Measurements from ENCODE around the gene LAMB4. TPM values are rescaled to one million over a fixed set of nuclear protein-coding genes. Genes with fewer than 3 reads are reported as not detected.

The LAMB4 gene, protein sequence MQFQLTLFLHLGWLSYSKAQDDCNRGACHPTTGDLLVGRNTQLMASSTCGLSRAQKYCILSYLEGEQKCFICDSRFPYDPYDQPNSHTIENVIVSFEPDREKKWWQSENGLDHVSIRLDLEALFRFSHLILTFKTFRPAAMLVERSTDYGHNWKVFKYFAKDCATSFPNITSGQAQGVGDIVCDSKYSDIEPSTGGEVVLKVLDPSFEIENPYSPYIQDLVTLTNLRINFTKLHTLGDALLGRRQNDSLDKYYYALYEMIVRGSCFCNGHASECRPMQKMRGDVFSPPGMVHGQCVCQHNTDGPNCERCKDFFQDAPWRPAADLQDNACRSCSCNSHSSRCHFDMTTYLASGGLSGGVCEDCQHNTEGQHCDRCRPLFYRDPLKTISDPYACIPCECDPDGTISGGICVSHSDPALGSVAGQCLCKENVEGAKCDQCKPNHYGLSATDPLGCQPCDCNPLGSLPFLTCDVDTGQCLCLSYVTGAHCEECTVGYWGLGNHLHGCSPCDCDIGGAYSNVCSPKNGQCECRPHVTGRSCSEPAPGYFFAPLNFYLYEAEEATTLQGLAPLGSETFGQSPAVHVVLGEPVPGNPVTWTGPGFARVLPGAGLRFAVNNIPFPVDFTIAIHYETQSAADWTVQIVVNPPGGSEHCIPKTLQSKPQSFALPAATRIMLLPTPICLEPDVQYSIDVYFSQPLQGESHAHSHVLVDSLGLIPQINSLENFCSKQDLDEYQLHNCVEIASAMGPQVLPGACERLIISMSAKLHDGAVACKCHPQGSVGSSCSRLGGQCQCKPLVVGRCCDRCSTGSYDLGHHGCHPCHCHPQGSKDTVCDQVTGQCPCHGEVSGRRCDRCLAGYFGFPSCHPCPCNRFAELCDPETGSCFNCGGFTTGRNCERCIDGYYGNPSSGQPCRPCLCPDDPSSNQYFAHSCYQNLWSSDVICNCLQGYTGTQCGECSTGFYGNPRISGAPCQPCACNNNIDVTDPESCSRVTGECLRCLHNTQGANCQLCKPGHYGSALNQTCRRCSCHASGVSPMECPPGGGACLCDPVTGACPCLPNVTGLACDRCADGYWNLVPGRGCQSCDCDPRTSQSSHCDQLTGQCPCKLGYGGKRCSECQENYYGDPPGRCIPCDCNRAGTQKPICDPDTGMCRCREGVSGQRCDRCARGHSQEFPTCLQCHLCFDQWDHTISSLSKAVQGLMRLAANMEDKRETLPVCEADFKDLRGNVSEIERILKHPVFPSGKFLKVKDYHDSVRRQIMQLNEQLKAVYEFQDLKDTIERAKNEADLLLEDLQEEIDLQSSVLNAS (N-terminal part only)
- polyA plus RNA-seq = 1 to 10 TPM in 1 of 4 donors, under 1 TPM in 3; 0.12 to 3.5 (median 0.51) TPM
- long read RNA-seq, donor 1 = 0 reads
- long read RNA-seq, donor 2 = 0 reads
- long read RNA-seq, donor 3 = 0 reads
- long read RNA-seq, donor 4 = 0 reads
- long read RNA-seq, donor 5 = 0 reads
- long read RNA-seq, donor 6 = 0 reads
- long read RNA-seq, donor 7 = 0 reads
- long read RNA-seq, donor 8 = 0 reads
- long read RNA-seq, donor 9 = 0 reads
- long read RNA-seq, donor 10 = 0 reads

DNA sequence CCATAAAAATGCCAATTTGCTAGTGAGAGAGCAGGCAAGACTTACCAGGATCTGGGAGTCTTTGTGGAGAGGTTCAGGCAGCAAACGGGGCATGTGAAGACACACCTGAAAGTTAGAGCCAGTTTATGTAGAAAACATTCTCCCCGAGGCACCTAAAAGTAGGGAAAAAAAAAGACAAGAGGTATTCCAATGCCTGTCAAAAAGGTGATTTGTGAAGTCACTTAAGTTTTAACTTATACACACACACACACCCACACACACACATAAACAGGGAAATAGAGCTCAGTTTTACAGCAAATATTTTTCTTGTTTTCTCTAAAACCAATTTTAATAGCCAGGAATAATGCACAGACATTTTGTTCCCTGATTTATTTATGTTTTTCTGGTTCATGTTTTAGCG, at the start of gene LAMB4:
LAMB4 (minus strand) TSS at position 101 of the 400 bp plus-strand sequence. CDS start 7,197 bp downstream, outside the sequence.
- no peaks in the 10 kb centered on the region for H3K36me3 ChIP-seq (ENCODE audit: control insufficient read depth in 3 of 3, insufficient read depth in 2 of 3, low read depth in 1 of 3, low read length in 3 of 3)
- DNase-seq (no peak), FAIRE-seq (no peak)
- H3K27ac ChIP-seq (ENCODE audit: low read depth in 1 of 3, low read length in 2 of 3) = no peak within 1 kb of the TSS
- no peaks in the 10 kb centered on the region for H3K9me3 ChIP-seq (ENCODE audit: control insufficient read depth in 2 of 2, insufficient read depth in 1 of 2, low read depth in 1 of 2, low read length in 1 of 2)
- 85 to 93% (median 89%) methylated on average over 3 of the region's 3 CpGs for WGBS, 3 donors
- no peaks in the 10 kb centered on the region for H3K27me3 ChIP-seq (ENCODE audit: control insufficient read depth in 3 of 3, insufficient read depth in 3 of 3, low read length in 3 of 3)
- no peak within 1 kb of the TSS for H3K4me3 ChIP-seq (ENCODE audit: low read depth in 1 of 3, low read length in 3 of 3)
- H3K4me1 ChIP-seq (ENCODE audit: control insufficient read depth in 3 of 3, insufficient read depth in 2 of 3, low read depth in 1 of 3, low read length in 2 of 3) = peaks cover 0 to 8% (median 0%) of the 10 kb centered on the region in 3 donors

DNA sequence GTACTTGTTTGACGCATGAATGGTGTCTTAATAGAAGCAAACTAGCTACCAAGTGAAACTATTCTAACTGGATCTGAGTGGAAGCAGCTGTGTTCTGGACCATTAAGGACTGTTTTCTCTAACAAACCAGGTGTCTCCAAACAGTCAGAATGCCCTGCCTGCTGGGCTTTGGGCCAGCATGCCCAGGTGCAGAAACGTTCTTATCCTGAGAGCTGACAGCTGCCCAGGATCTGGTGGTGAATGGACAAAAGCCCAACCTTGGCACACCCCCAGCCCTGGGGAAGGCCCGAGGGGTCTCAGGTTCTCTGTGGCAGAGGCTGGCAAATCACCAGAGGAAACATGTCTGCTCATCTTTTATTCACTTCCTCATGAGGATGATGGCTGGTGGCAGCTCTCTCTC, 48.2 kb upstream of the LAMB4 start:
- no peak overlapping the region for H3K4me3 ChIP-seq (ENCODE audit: low read depth in 1 of 3, low read length in 3 of 3)
- DNase-seq = peak in 1 of 2 donors; percentile 31
- 14 to 39% (median 30%) methylated on average over 3 of the region's 3 CpGs for WGBS, 3 donors
- H3K27ac ChIP-seq (ENCODE audit: low read depth in 1 of 3, low read length in 2 of 3) = no peak overlapping the region
- no peaks in the 10 kb centered on the region for H3K27me3 ChIP-seq (ENCODE audit: control insufficient read depth in 3 of 3, insufficient read depth in 3 of 3, low read length in 3 of 3)
- H3K4me1 ChIP-seq (ENCODE audit: control insufficient read depth in 3 of 3, insufficient read depth in 2 of 3, low read depth in 1 of 3, low read length in 2 of 3) = no peaks in the 10 kb centered on the region
- no peaks in the 10 kb centered on the region for H3K9me3 ChIP-seq (ENCODE audit: control insufficient read depth in 2 of 2, insufficient read depth in 1 of 2, low read depth in 1 of 2, low read length in 1 of 2)
- H3K36me3 ChIP-seq (ENCODE audit: control insufficient read depth in 3 of 3, insufficient read depth in 2 of 3, low read depth in 1 of 3, low read length in 3 of 3) = peaks cover 0 to 5% (median 0%) of the 10 kb centered on the region in 3 donors
- FAIRE-seq = no peak

DNA sequence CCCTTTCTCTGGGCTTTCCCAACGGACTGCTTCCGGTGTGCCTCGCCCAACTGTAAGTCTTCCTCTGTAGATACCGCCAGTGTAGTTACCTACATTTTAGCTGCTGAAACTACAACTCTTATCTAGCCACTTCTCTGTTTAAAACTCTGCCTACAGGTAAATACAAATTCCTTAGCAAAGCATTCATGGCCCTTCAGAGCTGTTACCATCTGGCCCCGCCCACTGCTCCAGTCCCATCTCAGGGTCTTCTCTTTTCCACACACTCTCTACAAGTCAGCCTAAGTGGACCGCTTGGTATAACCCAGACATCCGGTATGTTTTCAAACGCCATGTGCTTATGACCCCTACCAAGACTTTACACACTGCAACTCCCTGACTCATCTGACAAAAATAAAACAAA, 41.0 kb upstream of the LAMB4 start:
- H3K27me3 ChIP-seq (ENCODE audit: control insufficient read depth in 3 of 3, insufficient read depth in 3 of 3, low read length in 3 of 3) = no peaks in the 10 kb centered on the region
- no peaks in the 10 kb centered on the region for H3K36me3 ChIP-seq (ENCODE audit: control insufficient read depth in 3 of 3, insufficient read depth in 2 of 3, low read depth in 1 of 3, low read length in 3 of 3)
- no peak for FAIRE-seq
- no peak for DNase-seq
- H3K4me1 ChIP-seq (ENCODE audit: control insufficient read depth in 3 of 3, insufficient read depth in 2 of 3, low read depth in 1 of 3, low read length in 2 of 3) = no peaks in the 10 kb centered on the region
- WGBS, 3 donors = 91 to 96% (median 94%) methylated on average over 8 of the region's 8 CpGs
- H3K4me3 ChIP-seq (ENCODE audit: low read depth in 1 of 3, low read length in 3 of 3) = no peak overlapping the region
- H3K27ac ChIP-seq (ENCODE audit: low read depth in 1 of 3, low read length in 2 of 3) = no peak overlapping the region
- H3K9me3 ChIP-seq (ENCODE audit: control insufficient read depth in 2 of 2, insufficient read depth in 1 of 2, low read depth in 1 of 2, low read length in 1 of 2) = no peaks in the 10 kb centered on the region

DNA sequence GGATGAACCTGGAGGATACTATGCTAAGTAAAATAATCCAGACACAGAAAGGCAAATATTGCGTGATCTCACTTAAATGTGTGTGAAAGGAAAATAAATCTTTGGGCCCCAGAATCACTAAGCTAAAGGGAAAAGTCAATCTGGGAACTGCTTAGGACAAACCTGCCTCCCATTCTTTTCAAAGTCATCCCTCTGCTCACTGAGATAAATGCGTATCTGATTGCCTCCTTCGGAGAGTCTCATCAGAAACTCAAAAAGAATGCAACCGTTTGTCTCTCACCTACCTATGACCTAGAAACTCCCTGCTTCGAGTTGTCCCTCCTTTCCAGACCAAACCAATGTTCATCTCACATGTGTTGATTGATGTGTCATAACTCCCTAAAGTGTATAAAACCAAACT, 40.1 kb upstream of the LAMB4 start:
- no peak overlapping the region for H3K4me3 ChIP-seq (ENCODE audit: low read depth in 1 of 3, low read length in 3 of 3)
- FAIRE-seq (no peak), DNase-seq (no peak)
- H3K27ac ChIP-seq (ENCODE audit: low read depth in 1 of 3, low read length in 2 of 3) = no peak overlapping the region
- H3K9me3 ChIP-seq (ENCODE audit: control insufficient read depth in 2 of 2, insufficient read depth in 1 of 2, low read depth in 1 of 2, low read length in 1 of 2) = no peaks in the 10 kb centered on the region
- H3K27me3 ChIP-seq (ENCODE audit: control insufficient read depth in 3 of 3, insufficient read depth in 3 of 3, low read length in 3 of 3) = no peaks in the 10 kb centered on the region
- no peaks in the 10 kb centered on the region for H3K4me1 ChIP-seq (ENCODE audit: control insufficient read depth in 3 of 3, insufficient read depth in 2 of 3, low read depth in 1 of 3, low read length in 2 of 3)
- no peaks in the 10 kb centered on the region for H3K36me3 ChIP-seq (ENCODE audit: control insufficient read depth in 3 of 3, insufficient read depth in 2 of 3, low read depth in 1 of 3, low read length in 3 of 3)
- WGBS, 3 donors = 74 to 91% (median 89%) methylated on average over 5 of the region's 5 CpGs

DNA sequence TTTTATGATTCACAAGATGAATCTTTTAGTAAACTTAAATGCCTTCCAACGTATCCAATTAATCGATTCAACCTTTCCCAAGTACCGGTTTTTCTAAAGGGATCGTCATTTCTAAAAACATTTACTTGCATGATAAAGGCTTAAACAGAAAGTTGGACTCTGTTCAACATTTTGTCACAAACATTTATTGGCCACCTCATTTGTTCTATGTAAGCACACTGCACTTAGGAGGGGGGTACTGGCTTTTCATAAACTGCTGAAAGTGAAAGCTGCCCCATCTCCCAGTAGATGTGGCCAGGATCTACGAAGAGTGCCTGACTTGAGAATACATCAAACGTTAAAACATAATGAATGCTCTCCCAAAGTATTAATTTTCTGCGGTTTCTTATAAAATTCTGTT, 37.3 kb upstream of the LAMB4 start:
- Histone ChIP-seq H3K4me3 (ENCODE audit: low read depth in 1 of 3, low read length in 3 of 3) (no peak overlapping the region), H3K27me3 (ENCODE audit: control insufficient read depth in 3 of 3, insufficient read depth in 3 of 3, low read length in 3 of 3) (no peaks in the 10 kb centered on the region), H3K27ac (ENCODE audit: low read depth in 1 of 3, low read length in 2 of 3) (no peak overlapping the region), H3K36me3 (ENCODE audit: control insufficient read depth in 3 of 3, insufficient read depth in 2 of 3, low read depth in 1 of 3, low read length in 3 of 3) (no peaks in the 10 kb centered on the region), H3K9me3 (ENCODE audit: control insufficient read depth in 2 of 2, insufficient read depth in 1 of 2, low read depth in 1 of 2, low read length in 1 of 2) (no peaks in the 10 kb centered on the region), H3K4me1 (ENCODE audit: control insufficient read depth in 3 of 3, insufficient read depth in 2 of 3, low read depth in 1 of 3, low read length in 2 of 3) (no peaks in the 10 kb centered on the region)
- FAIRE-seq = no peak
- WGBS, 3 donors = 13 to 41% (median 27%) methylated on average over 7 of the region's 7 CpGs
- peak in 1 of 2 donors; percentile 35 for DNase-seq

DNA sequence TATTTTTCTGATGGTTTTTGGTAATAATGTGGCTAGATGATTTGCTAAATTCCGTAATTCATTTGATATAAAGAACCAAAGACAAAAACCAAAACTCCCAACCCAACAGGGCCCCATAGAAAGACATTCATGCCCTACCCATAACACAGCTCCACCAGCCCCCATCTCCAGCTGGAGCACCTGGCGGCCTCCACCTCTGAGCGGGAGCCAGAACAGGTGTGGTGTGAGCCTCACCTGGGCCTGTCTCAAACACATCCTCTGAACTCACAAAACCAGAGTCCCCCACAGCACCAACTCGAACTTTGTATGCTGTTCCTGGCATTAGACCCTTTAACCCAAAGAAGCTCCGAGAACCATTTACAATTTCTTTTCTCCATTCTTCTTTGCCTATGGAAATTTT, 36.5 kb upstream of the LAMB4 start:
- H3K4me1 ChIP-seq (ENCODE audit: control insufficient read depth in 3 of 3, insufficient read depth in 2 of 3, low read depth in 1 of 3, low read length in 2 of 3) = no peaks in the 10 kb centered on the region

DNA sequence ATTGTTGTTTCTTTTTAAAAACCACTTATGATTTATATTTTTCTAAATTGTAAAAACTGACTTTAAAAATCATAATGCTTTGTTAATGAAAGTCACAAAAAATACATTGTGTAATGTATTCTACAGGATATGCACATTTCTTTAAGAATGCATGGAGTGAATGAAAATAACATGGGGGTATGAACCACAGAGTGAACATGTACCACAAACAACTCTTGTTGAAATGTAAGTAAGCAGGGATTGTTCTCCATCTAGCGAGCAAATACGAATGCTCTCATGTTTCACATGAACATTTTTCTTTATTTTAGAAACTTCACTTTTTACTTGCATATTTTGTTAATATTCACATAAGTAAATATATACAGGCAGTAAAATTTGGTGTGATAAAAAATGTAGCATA, 35.6 kb upstream of the LAMB4 start:
- H3K9me3 ChIP-seq (ENCODE audit: control insufficient read depth in 2 of 2, insufficient read depth in 1 of 2, low read depth in 1 of 2, low read length in 1 of 2) = no peaks in the 10 kb centered on the region
- H3K4me1 ChIP-seq (ENCODE audit: control insufficient read depth in 3 of 3, insufficient read depth in 2 of 3, low read depth in 1 of 3, low read length in 2 of 3) = no peaks in the 10 kb centered on the region
- no peak overlapping the region for H3K4me3 ChIP-seq (ENCODE audit: low read depth in 1 of 3, low read length in 3 of 3)
- H3K27ac ChIP-seq (ENCODE audit: low read depth in 1 of 3, low read length in 2 of 3) = no peak overlapping the region
- 95 to 99% (median 96%) methylated on average over 2 of the region's 2 CpGs for WGBS, 3 donors
- H3K36me3 ChIP-seq (ENCODE audit: control insufficient read depth in 3 of 3, insufficient read depth in 2 of 3, low read depth in 1 of 3, low read length in 3 of 3) = no peaks in the 10 kb centered on the region
- DNase-seq = no peak
- no peaks in the 10 kb centered on the region for H3K27me3 ChIP-seq (ENCODE audit: control insufficient read depth in 3 of 3, insufficient read depth in 3 of 3, low read length in 3 of 3)
- FAIRE-seq = no peak

More for the DNA sequence above, 36.5 kb upstream of the LAMB4 start:
- H3K27me3 ChIP-seq (ENCODE audit: control insufficient read depth in 3 of 3, insufficient read depth in 3 of 3, low read length in 3 of 3) = no peaks in the 10 kb centered on the region
- H3K36me3 ChIP-seq (ENCODE audit: control insufficient read depth in 3 of 3, insufficient read depth in 2 of 3, low read depth in 1 of 3, low read length in 3 of 3) = no peaks in the 10 kb centered on the region
- 39 to 73% (median 49%) methylated on average over 5 of the region's 5 CpGs for WGBS, 3 donors
- FAIRE-seq = no peak
- no peaks in the 10 kb centered on the region for H3K9me3 ChIP-seq (ENCODE audit: control insufficient read depth in 2 of 2, insufficient read depth in 1 of 2, low read depth in 1 of 2, low read length in 1 of 2)
- no peak for DNase-seq
- no peak overlapping the region for H3K27ac ChIP-seq (ENCODE audit: low read depth in 1 of 3, low read length in 2 of 3)
- H3K4me3 ChIP-seq (ENCODE audit: low read depth in 1 of 3, low read length in 3 of 3) = no peak overlapping the region

All from small intestine (tissue), 16 donors.